Midbrain (tissue), 1 donor: ENCODE data around the gene ADM.

Source experiments
- DNase-seq: peaks from one replicate; lab custom pipeline; 2025; lab: John Stamatoyannopoulos, UW

ADM gene

GRCh38 chr11:10289765-10290380 lies 15.0 kb upstream of the ADM start:
- DNase-seq = no peak

- no peak for DNase-seq
Measured at GRCh38 chr11:10291801-10292638, 12.9 kb upstream of the ADM start.

- DNase-seq = peak; percentile 90
Measured at GRCh38 chr11:10293423-10294289, 11.2 kb upstream of the ADM start, which contains the start of gene SBF2. SBF2 (minus strand) TSS chr11:10294219; CDS start chr11:10294069, 150 bp downstream.

GRCh38 chr11:10294290-10294953 lies 10.5 kb upstream of the ADM start:
- no peak for DNase-seq

GRCh38 chr11:10295064-10295901 lies 9.6 kb upstream of the ADM start:
- DNase-seq = peak; percentile 14

- DNase-seq = no peak
Measured at GRCh38 chr11:10298342-10298741, 6.5 kb upstream of the ADM start.

- no peak for DNase-seq
Measured at GRCh38 chr11:10301656-10302358, 3.1 kb upstream of the ADM start.

GRCh38 chr11:10302359-10302743 lies 2.5 kb upstream of the ADM start:
- DNase-seq = no peak

GRCh38 chr11:10302744-10303557 lies 1.9 kb upstream of the ADM start:
- peak; percentile 69 for DNase-seq

GRCh38 chr11:10303558-10304363 lies 1.1 kb upstream of the ADM start:
- DNase-seq = peak; percentile 43

GRCh38 chr11:10305262-10305963 lies 540 bp downstream of the ADM start:
- peak; percentile 57 for DNase-seq

GRCh38 chr11:10305964-10306918 lies 1.4 kb downstream of the ADM start:
- no peak for DNase-seq

- DNase-seq = no peak
Measured at GRCh38 chr11:10307022-10307399, 2.1 kb downstream of the ADM start.

- DNase-seq = peak; percentile 85
Measured at GRCh38 chr11:10307400-10308200, 2.7 kb downstream of the ADM start.

GRCh38 chr11:10308201-10308954 lies 3.5 kb downstream of the ADM start:
- DNase-seq = no peak
